MV-4-11 (cell line): ENCODE results near the gene NDST1.
"Not testable (repeated sequence)": the region's sequence is repeated elsewhere in the genome, so short reads cannot be mapped to it uniquely, and the experiment has no call there.

Experiments
- DNase-seq: peaks from one replicate; lab custom pipeline; 2025; lab: John Stamatoyannopoulos, UW

The NDST1 gene

DNA sequence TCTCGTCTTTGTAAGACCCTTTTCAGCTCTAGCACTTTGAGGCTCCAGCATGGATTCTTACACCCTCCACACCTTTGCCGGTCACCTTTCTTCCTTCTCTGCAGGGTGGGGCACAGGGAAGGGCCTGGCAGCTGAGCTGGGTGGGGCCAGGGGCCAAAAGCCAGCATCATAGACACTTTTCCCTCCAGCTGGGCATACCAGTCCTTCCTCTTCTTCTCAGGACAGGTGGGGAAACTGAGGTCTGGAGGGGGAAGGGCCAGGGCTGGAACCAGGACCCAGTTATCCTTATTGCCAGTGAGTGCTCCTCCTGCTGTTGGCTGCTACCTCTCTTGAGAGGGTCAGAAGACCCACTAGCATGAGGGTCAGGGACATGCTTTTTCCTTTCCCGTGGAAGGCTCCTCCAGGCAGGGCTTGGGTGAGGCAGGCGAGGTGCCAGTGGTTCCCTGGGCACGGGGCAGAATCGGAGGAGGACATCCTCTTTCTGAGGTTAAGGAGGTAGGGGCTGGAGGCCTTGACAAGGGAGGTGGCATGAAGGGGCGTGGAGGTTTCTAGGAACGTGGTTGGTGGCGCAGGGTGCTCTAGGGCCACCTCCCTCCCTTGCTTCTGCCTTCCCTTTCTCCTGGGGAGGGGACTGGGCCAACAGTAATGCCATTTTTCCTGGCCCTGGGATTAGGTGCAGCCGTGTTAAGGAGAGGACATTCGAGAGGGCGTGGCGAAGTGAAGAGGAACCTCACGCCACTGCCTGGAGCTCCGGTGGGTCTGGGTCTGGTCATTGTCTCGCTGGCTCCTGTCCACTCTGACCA is at the start of gene NDST1:
NDST1 (plus strand) TSS at position 658 of the 803 bp plus-strand sequence. CDS start 13,124 bp downstream, outside the sequence.
- DNase-seq: no peak

DNA sequence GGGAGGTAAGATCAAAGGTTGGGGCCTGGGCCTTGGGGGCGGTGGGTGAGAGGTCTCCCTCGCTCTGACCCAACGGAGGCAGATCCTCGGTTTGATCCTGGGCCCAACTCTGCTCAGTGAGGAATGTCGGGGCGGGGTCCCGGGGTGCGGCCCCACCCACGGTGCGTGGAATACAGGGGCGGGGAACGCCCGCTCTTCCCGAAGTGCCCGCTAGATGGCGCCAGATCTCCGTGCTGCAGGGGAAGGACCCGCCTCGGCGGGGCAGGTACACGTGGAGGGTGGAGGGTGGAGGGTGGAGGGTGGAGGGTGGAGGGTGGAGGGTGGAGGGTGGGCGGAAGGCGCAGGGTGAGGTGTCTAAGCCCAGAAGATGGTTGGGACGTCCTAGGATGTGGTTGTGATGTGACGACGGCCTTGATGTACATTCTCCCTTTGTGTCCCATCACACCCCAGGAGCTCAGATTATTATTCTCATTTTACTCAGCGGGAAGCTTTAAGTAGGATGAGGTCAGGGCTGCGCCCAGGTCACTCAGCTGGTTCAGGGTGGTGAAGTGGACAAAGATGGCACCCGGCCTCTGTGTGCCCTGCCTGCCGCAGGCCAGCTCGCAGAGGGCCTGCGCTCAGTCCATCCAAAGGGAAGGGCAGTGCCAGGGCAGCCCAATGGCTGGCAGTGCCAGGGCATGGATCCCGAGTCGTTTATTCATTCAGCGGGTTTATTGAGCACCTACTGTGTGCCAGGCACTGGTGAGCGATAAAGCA is 49.0 kb upstream of the NDST1 start:
- DNase-seq: peak; percentile 20

DNA sequence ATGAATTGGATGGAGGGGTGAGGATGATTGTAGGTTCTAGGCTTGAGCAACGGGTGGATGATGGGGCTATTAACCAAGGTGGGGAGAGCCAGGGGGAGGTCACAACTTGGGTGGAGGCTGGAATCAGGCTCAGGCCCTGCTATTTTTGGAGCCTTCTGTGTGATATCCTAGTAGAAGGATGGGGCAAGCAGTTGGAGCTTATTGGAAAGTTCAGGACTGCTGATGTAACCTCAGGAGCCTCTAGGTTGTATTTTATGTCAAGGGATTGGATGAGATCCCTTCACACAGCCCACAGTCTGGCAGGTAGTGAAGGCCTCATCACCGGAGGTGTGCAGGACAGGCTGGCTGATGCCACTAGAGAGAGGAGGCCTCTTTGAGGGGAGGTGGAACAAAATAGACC is 47.1 kb upstream of the NDST1 start:
- DNase-seq: no peak

DNA sequence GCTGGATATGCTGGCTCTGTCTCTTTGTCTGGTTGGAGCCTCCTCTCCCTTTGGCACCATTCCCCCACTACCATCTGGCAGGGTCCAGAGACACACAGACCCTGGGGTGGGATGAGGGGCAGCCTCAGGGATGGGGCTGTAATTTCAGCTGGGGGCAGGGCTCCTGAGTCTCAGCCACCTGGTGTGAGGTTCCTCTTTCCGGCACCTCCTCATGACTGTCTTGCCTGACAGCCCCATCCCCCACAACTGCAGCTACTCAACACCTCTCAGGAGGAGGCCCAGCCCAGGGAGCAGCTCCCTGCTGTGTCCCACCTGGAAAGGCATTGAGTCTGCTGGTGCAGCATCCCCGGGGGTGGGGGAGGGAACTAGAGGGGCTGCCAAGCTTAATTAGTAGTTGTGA is 46.7 kb upstream of the NDST1 start:
- no peak for DNase-seq

DNA sequence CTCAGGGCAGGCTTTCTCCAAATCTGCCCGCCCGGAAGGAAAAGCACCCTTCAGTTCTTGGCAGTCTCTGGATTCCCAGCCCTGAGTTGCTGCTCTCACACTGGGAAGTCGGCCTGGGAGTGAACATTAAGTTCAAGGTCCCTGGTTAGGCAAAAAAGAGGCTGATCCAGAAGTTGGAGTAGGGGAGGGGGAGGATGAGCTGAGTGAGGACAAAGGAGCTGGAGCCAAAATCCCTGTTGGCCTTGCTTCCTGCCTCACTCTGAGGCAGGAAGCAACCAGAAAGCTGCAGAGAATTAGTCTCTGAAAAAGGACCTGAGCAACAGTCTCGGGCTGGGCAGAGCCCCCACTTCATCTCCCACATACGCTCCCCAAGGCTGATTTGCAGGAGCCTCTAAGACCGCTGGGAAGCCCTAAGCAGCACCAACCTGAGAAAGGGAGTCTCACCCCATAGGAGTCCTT is 43.3 kb upstream of the NDST1 start:
- DNase-seq: no peak

DNA sequence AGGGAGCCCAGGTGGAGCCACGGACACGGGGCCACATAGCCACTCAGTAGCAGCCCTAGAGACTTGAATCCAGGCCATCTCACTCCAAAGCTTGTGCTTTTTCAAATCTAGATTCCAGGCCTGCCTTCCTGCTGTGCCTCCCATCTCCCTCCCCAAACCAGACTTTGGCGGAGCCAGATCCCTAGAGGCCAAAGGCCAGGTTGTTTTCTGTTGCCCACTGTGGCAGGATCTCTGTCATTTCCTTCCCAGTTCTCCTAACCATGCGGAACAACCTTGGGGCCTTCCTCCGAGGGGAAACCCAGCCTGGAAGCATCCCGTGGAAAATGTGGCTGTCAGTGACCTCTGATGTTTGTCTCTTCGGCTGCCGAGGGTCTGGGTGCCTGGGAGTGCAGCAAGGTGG is 42.0 kb upstream of the NDST1 start:
- no peak for DNase-seq

DNA sequence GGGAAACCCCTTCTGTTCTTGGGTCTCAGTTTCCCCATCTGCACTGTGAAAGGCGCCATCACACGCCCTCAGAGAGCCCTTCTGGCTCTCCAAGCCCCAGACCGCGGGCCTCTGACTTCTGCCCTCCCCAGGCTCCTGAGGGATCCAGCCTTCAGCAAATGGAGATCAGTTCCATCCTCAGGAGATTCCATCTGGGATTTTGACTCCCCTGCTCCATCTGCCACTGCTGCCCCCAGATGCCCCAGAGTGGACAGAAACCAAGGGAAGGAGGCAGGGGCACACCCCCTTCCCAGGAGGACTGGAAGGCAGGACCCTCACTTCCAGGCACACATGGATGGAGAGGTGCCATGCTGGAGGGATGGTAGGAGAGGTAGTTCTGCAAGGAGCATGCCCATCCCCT is 39.7 kb upstream of the NDST1 start:
- no peak for DNase-seq

DNA sequence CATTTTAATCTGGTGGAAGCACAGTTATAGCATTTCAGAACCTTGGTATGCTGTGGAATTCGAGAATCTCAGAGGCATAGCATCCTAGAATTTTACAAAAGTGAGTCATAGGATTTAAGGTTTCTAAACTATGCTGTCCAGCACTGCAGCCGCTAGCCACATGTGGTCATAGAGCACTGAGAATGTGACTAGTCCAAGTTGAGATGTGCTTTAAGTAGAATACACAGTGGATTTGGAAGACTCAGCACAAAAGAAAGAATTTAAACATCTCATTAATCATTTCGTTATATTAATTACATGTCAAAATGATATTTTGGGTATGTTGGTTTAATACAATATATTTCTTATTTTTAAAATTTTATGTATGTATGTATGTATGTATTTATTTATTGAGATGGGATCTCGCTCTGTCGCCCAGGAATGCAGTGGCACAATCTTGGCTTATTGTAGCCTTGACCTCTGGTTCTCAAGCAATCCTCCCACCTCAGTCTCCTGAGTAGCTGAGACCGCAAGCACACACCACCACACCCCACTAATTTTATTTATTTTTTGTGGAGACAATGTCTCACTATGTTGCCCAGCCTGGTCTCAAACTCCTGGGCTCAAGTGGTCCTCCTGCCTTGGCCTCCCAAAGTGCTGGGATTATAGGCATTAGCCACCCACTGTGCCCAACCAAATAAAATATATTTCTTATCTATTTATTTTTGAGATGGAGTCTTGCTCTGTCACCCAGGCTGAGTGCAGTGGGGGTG is 38.0 kb upstream of the NDST1 start:
- DNase-seq: no peak

DNA sequence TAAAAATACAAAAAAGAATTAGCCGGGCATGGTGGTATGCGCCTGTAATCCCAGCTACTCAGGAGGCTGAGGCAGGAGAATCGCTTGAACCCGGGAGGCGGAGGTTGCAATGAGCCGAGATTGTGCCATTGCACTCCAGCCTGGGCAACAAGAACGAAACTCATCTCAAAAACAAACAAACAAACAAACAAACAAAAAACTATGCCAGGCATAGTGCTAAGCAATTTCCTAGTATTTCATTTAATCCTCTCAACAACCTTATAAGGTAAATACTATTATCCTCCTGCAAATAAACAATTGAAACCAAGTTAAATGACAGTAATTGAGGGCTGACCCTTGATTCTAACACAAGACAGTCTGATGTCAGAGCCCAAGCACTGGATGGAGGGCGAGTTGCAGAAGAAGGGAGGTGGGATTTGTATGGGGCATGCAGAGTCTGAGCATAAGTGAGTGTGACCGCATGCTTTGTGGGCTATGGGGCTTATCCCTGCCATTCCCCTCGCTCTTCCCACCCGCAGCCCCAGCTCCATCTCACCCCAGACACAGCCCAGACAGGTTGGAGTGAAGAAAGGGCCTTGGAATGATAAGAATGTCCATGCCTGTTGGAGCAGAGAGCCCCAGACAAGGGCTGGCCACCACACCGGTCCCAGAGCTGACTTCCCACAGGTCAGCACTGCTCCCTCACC is 34.1 kb upstream of the NDST1 start:
- no peak for DNase-seq

DNA sequence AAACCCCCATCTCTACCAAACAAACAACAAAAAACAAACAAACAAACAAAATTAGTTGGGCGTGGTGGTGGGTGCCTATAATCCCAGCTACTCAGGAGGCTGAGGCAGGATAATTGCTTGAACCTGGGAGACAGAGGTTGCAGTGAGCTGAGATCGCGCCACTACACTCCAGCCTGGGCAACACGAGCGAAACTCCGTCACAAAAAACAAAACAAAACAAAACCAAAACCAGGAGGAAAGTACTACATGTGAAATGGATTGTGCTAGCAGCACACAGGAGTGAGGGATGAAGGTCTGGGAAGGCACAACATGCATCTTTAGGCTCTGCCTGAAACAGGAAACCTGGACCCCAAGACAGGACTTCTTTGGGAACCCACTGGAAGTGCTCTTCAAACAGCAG is 31.4 kb upstream of the NDST1 start:
- DNase-seq: not testable (repeated sequence)

DNA sequence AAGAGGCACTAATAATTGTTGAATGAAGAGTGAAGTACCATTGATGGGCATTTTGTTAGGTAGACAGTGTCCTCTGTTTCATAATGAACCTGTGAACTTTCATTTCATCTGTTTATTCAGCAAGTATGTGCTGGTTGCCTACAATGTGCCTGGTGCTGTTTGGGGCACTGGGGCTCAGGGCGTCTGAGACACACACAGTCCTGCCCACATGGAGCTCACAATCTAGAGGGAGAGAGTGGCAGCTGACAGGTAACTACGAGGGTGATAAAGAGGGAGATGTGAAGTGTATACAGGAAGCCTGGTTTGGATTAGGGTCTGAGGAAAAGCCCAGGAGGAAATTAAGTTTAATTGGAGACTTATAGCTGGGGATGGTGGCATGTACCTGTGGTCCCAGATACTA is 28.5 kb upstream of the NDST1 start:
- DNase-seq: no peak

DNA sequence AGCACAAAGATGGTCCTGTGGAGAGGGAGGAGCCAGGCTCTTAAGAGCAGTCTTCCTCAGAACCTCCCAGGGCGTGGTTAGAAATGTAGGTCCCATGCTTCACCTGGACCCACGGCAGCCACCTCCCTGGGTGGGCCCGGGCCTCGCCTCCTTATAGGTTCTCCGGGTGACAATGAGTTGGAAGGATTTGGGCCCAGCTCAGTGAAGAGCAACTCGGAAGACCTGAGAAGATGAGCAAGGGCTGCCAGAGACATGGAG is 26.3 kb upstream of the NDST1 start:
- no peak for DNase-seq

DNA sequence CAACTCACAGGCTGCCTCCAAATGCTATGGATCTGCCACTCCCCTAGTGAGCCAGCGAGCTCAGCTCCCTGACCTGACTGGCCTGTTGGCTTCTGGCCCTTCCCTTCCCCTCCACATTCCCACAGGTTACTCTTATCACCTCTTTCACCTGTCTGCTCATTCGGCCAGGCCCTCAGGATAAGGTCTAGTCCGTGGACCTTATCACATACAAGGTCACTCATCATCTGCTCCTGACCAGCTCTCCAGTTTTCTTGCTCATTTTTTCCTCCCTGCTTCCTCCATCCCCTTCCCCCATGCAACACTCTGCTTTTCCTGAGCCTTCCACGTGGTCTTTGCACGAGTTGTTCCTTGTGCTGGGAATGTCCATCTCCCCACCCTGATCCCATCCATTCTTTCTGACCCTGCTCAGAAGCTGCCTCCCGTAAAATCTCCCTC is 25.9 kb upstream of the NDST1 start:
- DNase-seq: no peak

DNA sequence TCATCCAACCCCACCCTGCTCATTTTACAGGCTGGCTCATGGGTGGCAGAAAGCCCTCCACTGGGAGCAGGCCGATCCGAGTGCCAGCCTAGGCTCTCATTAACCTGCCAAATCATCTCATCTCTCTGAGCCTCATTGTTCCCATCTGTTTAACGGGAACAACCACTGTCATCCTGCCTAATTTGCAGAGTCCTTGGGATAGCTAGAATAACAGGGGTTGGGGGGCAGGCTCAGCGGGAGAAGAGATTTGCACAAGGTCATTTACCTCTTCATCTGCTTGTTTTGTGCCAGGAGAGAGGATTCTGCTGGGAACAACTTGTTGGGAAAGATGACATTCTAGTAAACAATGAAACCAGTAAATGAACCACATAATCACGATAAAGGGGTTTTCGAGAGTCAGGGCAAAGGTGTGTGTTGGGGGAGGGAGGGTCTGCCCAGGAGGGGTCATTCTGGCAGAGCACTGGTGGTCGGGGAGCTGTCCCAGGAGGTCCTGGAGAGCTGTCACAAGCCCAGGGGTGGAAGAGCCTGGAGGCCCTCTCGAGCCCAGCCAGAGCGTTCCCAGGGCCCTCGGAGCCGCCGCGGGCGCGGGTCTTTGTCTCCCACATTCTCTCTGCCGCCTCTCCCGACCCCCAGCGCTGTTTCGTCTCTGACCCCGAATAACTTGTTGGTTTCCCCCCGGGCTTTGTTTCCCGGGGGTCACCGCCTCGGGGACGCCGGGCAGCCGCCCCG is 22.8 kb upstream of the NDST1 start:
- no peak for DNase-seq

DNA sequence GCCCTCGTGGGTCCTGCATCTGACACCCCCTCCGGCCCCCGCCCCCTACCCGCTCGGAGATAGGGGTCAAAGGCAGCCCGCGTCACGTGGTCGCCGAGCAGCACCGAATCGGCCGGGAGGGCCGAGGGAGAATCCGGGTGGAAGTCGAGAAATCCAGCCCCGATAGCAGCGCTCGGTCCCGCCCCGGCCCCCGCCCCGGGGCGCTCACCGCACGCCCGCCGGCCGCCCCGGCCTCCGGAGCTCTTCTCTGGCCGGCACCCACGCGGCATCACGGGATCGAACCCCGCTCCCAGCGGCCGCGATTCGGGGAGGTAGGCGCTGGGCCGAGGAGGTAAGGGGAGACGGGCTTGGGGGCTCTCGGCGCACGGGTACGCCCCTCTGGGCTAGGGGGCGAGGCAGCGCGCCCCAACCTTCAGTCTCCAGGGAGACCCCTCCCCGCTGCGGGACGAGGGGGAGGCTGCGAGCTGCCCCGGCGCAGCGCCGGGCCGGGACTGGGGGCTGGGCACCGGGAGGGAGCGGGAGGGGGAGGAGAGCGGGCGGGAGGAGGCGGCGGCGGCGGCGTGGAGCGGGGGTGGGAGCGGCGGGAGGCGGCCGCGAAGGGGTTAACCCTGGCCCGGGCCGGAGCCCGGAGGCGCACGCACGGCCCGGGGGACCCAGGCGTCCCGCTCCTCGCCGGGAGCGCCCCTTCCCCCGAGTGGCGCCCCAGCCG is 22.1 kb upstream of the NDST1 start:
- no peak for DNase-seq

DNA sequence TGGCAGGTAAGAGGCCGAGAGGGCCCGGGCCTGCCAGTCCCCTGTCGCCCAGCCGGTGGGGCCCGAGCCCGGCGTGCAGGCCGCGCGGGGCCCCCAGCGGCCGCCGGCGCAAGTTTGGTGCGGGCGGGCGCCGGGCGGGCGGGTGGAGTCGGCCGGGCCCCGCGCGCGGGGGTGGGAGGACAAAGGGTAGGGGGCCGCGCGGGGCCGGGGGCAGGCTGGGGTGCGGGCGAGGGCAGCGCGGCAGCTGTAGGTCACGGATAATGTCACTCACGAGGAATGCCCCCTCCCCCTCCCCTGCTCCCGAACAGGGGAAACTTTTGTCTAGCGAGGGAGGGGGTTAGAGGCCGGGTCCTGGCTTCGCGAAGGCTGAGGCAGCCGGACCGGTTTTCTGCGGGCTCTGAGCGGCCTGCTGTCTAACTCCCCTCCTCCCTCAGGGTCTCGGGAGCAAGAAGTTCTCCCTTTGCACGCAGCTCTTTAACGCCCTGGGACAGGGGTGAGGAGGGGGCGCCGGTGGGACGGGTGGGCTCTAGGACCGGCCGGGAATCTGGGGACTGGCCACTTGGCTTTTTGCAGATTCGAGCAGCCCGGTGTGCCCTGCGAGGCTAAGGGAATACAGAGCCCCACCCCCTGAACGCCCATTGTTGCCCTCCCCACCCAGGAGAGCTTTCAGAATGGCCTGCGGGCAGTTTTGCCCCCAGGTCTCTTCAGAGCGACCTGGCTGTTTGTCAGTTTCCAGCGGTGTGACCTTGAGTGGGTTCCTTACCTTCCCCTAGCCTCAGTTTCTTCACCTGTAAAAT is 21.3 kb upstream of the NDST1 start:
- DNase-seq: no peak

DNA sequence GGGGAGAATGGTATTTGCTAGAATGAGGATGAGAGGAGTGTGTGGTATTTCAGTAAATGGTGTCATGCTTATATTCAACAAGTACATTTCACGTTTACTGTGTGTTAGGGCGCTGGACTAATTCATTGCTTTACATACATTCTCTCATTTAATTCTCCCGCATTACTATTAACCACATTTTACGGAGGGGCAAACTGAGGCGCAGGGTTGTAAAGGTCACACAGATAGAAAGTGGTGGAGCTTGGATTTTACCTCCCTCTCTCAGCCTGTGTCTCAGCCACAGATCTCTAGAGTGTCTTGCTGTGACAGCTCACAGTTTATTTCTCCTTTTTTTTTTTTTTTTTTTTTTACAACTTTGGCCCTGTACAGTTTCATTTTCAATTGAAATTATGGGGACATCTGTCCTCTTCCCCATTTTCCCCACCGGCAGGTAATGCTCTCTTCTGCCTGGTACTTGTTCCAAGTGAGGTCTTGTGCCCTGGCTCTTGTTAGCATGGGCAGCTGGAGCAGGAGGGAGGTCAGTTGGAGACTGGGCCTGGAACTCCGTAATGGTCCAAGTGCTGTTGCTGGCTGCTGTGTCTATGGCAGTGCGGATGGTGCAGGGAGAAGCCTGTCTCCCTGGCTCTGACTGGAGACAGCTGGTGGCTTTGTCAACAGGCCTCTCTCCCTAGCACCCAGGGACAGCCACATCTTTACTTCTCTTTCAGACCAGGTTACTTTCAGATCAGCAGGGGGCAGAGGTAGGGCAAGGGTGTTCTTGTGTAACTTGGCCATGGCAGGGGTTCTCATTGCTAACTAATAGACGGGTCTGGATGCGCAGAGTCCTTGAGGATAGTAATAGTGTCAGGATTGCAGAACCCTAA is 20.5 kb upstream of the NDST1 start:
- DNase-seq: peak; percentile 76

DNA sequence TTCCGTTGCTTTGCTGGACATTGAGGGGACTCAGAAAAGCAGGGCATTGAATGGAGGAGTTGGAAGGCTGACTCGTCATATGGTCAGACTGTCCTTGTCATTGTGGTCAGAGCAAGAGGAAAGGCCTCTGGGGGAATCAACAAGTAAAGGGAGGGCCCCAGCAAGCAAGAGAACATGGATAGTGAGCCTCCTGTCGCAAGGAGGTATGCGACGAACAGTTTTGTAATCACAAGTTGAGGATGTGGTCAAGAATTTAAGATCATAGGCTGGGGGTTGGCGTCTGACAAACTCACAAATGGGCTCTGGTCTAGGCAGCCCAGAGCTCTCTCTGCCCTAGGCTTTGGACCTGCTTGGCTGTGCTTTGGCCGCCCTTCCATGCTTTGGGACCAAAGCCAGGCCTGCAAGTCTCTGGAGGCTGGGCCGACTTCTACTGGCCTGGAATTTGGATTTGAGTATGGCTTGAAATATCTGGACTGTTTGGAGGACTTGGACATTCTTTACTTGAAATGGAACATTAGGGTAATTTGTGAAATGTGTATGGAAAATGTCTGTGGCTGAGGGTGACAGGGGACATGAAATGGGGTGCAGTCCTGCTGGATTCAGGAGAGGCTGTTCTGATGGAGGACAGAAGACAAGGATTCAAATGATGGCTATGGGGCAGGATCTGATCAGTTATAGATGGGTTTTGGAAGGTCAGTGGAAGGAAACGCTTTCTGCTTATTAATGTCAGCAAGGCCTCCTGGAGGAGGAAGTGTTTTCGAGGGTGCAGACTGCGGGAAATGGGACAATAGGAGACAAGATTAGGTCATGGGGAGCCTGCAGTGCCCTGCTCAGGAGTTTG is 19.2 kb upstream of the NDST1 start:
- DNase-seq: peak; percentile 64
